ENCODE data around the gene PTCSC3. TPM values are rescaled to one million over a fixed set of nuclear protein-coding genes. Genes with fewer than 3 reads are reported as not detected.

PTCSC3 gene
- polyA plus RNA-seq, result not detected in 2 replicates

DNA sequence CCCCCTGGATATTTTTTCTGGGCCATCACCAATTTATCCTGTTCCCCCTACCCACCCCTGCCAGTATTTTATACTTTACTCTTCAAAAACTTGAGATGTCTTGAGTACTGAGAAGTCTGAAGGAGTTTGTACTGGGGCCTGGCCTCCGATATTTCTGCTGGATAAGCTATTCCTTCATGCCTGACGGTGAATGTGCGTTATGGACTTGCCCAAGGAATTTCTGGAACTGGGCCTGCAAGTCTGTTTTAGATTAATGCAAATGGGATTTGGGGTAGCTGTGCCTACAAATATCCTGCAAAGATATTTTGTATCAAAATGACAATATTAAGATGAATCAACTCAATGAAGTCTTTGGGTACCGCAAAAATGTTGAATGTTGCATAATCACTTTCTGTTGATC is at the start of gene PTCSC3:
Gene PTCSC3 (minus strand): TSS at position 199 of the 400 bp plus-strand sequence.

Other genes with a start within 250 kb of the PTCSC3 start
- 39.6 and 55.8 TPM in 2 replicates for gene MBIP, start 143.9 kb upstream of the PTCSC3 start, polyA plus RNA-seq

Measured in Purkinje cell (primary cell).